ENCODE results near the gene ANKRD11.

GRCh38 chr16:89288966-89289365 is 201.4 kb downstream of the ANKRD11 start:
- TF ChIP-seq, protein P1, sequence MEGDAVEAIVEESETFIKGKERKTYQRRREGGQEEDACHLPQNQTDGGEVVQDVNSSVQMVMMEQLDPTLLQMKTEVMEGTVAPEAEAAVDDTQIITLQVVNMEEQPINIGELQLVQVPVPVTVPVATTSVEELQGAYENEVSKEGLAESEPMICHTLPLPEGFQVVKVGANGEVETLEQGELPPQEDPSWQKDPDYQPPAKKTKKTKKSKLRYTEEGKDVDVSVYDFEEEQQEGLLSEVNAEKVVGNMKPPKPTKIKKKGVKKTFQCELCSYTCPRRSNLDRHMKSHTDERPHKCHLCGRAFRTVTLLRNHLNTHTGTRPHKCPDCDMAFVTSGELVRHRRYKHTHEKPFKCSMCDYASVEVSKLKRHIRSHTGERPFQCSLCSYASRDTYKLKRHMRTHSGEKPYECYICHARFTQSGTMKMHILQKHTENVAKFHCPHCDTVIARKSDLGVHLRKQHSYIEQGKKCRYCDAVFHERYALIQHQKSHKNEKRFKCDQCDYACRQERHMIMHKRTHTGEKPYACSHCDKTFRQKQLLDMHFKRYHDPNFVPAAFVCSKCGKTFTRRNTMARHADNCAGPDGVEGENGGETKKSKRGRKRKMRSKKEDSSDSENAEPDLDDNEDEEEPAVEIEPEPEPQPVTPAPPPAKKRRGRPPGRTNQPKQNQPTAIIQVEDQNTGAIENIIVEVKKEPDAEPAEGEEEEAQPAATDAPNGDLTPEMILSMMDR (optimal IDR thresholded peaks at IDR 0.05 in 1 of 3, IDR thresholded peaks at IDR 0.05 in 1 of 3, conservative IDR thresholded peaks at IDR 0.05 in 1 of 3; ENCODE audit: extremely low read depth in 1 of 3, insufficient read depth in 2 of 3, low read length in 3 of 3) = no peak
- no peak for TF ChIP-seq EZH2 (IDR thresholded peaks at IDR 0.05; ENCODE audit: low read length)
